Stimulated activated CD8-positive, alpha-beta memory T cell treated with anti-CD3 and anti-CD28 coated beads, Interleukin-7, amount 100 ng/mL, for 48 hours (primary cell): ENCODE data around the gene USP17L13.
"Not testable (repeated sequence)": the region's sequence is repeated elsewhere in the genome, so short reads cannot be mapped to it uniquely, and the experiment has no call there.

Source experiments
- DNase-seq, 2 donors: peaks; one replicate each; pipeline ENCODE4 v3.0.0-alpha.2; 2020; ENCODE audit warnings: low read depth in 1 of 2; ENCODE audit errors: extremely low read depth in 1 of 2

Gene USP17L13

GRCh38 chr4:9224596-9224995 is at the start of gene USP17L13:
Gene USP17L13, plus strand, starts transcription at chr4:9224896. Its CDS starts 0 bp downstream, at chr4:9224896.
- not testable (repeated sequence) for DNase-seq

GRCh38 chr4:9210357-9210756 is 14.3 kb upstream of the USP17L13 start, which contains the start of gene USP17L10:
Gene USP17L10, plus strand, starts transcription at chr4:9210657. Its CDS starts 0 bp downstream, at chr4:9210657.
- DNase-seq, result not testable (repeated sequence)

- not testable (repeated sequence) for DNase-seq
Observed at GRCh38 chr4:9214701-9215100, 10.0 kb upstream of the USP17L13 start.

- DNase-seq, result not testable (repeated sequence)
Observed at GRCh38 chr4:9215105-9215504, 9.6 kb upstream of the USP17L13 start, which contains the start of gene USP17L11. Gene USP17L11, plus strand, starts transcription at chr4:9215405. Its CDS starts 0 bp downstream, at chr4:9215405.

GRCh38 chr4:9219852-9220251 is 4.8 kb upstream of the USP17L13 start, which contains the start of gene USP17L12:
Gene USP17L12, plus strand, starts transcription at chr4:9220152. Its CDS starts 0 bp downstream, at chr4:9220152.
- not testable (repeated sequence) for DNase-seq

- not testable (repeated sequence) for DNase-seq
Observed at GRCh38 chr4:9230249-9230648, 5.6 kb downstream of the USP17L13 start.

- not testable (repeated sequence) for DNase-seq
Observed at GRCh38 chr4:9234085-9234484, 9.4 kb downstream of the USP17L13 start, which contains the start of gene USP17L15. Gene USP17L15, plus strand, starts transcription at chr4:9234385. Its CDS starts 0 bp downstream, at chr4:9234385.

GRCh38 chr4:9238461-9238860 is 13.8 kb downstream of the USP17L13 start:
- DNase-seq, result not testable (repeated sequence)

GRCh38 chr4:9243579-9243978 is 18.9 kb downstream of the USP17L13 start, which contains the start of gene USP17L17:
Gene USP17L17, plus strand, starts transcription at chr4:9243879. Its CDS starts 0 bp downstream, at chr4:9243879.
- not testable (repeated sequence) for DNase-seq

GRCh38 chr4:9247953-9248680 is 23.4 kb downstream of the USP17L13 start, which contains the start of gene USP17L18:
Gene USP17L18, plus strand, starts transcription at chr4:9248630. Its CDS starts 0 bp downstream, at chr4:9248630.
- not testable (repeated sequence) for DNase-seq

- not testable (repeated sequence) for DNase-seq
Observed at GRCh38 chr4:9253078-9253477, 28.4 kb downstream of the USP17L13 start, which contains the start of gene USP17L19. Gene USP17L19, plus strand, starts transcription at chr4:9253378. Its CDS starts 0 bp downstream, at chr4:9253378.

GRCh38 chr4:9257824-9258223 is 33.1 kb downstream of the USP17L13 start, which contains the start of gene USP17L20:
Gene USP17L20, plus strand, starts transcription at chr4:9258124. Its CDS starts 0 bp downstream, at chr4:9258124.
- not testable (repeated sequence) for DNase-seq

- not testable (repeated sequence) for DNase-seq
Observed at GRCh38 chr4:9262572-9262971, 37.9 kb downstream of the USP17L13 start, which contains the start of gene USP17L21. Gene USP17L21, plus strand, starts transcription at chr4:9262872. Its CDS starts 0 bp downstream, at chr4:9262872.

- not testable (repeated sequence) for DNase-seq
Observed at GRCh38 chr4:9267319-9267718, 42.6 kb downstream of the USP17L13 start, which contains the start of gene USP17L22. Gene USP17L22, plus strand, starts transcription at chr4:9267619. Its CDS starts 0 bp downstream, at chr4:9267619.

- not testable (repeated sequence) for DNase-seq
Observed at GRCh38 chr4:9271719-9272118, 47.0 kb downstream of the USP17L13 start.
